Stimulated activated CD8-positive, alpha-beta memory T cell treated with anti-CD3 and anti-CD28 coated beads, Interleukin-4, amount 100 ng/mL, for 1 hour (primary cell): ENCODE results near the gene AKR1C2.
"Not testable (repeated sequence)": the region's sequence is repeated elsewhere in the genome, so short reads cannot be mapped to it uniquely, and the experiment has no call there.

Experiments
- DNase-seq, 2 donors: peaks; one replicate each; pipeline ENCODE4 v3.0.0-alpha.2; 2020; ENCODE audit warnings: low read depth in 2 of 2, low spot score in 1 of 2

The AKR1C2 gene

DNA sequence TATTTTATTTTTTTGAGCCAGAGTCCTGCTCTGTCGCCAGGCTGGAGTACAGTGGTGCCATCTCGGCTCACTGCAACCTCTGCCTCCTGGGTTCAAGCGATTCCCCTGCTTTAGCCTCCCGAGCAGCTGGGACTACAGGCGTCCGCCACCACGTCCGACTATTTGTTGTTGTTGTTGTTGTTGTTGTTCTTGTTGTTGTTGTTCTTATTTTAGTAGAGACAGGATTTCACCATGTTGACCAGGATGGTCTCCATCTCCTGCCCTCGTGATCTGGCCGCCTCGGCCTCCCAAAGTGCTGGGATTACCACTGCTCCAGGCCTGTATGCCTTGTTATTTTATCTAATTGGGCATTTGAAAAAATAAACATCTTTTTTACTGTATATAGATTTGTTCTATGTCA is 42.1 kb downstream of the AKR1C2 start:
- not testable (repeated sequence) for DNase-seq

DNA sequence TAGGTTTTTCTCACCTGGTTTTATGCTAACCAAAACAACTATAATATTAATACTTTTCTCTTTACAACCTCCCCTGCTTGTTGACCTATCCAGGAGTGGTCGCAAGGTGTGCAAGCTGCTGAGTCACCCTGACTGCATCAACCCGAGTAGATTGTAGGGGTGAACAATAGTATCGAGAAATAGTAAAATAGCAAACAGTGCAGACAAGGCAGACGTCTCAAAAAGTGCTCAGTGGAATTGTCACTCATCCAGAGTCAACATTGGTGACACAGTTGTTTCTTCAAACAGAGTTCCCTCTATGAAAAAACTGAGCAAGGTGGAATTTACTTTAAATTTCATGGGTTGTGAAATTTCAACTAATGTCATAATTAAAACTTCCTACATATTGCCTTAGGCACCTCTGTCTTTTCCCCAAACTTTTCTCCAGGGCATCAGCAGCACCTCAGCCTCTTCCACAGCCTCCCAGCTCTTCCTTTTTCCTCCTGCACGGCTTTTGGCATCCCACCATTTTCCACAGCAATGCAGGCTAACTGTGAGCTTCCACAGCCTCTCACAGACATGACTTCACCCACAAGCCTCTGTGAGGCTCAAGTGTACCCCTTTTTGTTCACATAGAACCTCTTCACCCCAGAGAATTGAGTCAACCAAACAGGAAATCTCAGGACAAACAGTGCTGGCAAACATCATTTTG is 46.6 kb downstream of the AKR1C2 start:
- DNase-seq: not testable (repeated sequence)

DNA sequence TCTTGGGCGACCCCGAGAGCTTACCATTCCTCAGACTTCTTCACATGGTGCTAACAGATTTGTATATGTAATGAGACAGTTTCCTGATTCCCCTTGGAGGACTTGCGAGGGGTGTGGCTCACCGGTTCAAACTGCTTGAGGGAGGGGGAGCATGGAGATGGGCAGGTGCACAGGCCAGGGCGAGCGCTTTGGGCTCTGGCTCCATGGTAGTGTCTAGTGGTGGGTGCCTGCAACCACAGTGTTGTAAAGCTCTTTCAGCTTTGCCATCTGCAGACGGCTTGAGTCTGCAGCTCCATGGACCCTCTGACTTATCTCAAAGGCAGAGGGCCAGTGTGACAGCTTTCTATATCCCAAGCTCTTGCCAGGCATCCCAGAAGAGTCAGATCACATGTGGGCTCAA is 47.6 kb downstream of the AKR1C2 start:
- DNase-seq: not testable (repeated sequence)

DNA sequence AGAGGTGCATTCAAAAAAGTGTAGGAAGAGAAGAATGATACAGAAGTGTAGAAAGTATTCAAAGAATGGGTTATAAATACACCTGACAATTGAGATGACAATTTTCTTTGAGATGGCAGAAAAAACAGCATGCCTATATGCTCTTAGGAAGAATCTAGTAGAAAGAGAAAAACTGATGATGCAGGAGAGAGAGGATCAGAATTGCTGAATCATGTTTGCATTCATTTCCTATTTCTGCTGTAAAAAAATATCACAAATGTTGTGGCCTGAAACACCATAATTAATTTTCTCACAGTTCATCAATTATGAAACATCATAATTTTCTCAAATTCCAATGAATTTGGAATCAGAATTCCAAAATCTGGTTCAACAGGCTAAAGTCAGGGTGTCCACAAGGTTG is 50.3 kb downstream of the AKR1C2 start:
- no peak for DNase-seq

DNA sequence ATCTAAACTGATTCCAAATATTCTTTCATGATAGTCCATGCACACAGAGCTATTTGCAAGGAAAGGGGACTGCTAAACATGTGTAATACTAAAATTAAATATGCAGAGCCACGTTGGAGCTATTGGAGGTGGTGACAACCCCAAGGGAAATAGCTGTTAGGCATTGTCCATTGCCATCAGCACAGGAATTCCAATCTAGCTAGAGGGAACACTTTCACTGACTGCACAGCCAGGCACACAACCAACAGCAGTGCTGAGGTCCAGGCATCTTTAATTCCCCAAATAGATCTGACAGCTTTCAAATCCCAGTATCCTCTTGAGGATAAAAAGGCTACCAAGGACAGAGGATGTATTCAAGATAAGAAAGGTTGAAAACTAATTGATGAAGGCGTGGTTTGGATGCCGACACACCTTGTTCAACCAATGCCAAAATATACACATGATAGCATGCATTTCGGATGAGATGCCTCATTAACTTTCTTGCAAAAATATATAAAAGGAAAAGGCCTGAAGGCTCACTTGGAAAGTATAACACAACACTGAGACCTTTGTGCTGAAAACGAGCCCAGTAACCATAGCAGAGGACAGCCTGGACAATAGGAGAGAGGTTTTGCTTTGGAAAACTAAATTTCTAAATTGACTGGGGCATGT is 52.0 kb downstream of the AKR1C2 start:
- DNase-seq: not testable (repeated sequence)

DNA sequence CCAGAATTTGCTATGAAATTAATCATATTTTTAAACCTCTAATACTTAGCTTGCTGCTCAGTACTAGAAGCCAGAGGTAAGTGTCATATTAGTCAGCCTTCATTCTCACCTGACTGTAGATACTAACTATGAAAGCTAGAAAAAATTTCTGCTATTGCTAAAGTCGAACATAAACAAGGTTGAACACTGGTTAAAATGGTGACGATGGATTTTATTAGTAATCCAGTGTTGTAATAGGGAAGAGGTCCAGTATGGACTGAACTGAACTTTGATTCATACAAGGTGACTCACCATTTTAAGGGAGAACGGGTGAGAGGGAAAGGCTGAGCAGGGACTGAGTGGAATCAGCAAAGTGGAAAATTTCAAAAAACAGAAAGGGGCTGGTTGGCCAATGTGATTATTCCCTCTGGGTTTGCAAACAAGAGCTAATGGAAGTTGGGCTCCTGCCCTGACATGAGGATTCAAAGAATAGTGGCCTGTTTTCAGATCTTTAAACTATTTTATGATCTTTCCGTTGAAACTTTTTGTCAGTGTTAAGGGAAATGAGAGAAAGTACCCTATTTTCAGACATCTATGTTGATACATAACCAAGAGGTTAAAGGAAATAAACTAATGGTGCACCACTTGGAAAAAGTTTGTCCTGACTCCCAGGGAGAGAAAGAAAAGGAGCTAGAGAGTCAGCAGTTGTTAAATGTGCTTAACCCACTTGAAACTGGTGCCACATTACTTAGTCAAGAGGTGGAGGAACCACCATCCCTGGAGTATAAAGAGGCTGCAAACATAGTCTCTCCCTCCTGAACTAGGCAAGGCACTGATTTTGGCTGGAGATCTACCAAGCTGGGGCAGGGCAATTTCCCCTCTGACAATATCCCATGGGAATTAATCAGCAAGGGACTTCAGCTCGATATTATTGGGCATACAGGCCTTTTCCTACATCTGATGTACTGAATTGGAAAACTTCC is 55.7 kb downstream of the AKR1C2 start:
- no peak for DNase-seq

DNA sequence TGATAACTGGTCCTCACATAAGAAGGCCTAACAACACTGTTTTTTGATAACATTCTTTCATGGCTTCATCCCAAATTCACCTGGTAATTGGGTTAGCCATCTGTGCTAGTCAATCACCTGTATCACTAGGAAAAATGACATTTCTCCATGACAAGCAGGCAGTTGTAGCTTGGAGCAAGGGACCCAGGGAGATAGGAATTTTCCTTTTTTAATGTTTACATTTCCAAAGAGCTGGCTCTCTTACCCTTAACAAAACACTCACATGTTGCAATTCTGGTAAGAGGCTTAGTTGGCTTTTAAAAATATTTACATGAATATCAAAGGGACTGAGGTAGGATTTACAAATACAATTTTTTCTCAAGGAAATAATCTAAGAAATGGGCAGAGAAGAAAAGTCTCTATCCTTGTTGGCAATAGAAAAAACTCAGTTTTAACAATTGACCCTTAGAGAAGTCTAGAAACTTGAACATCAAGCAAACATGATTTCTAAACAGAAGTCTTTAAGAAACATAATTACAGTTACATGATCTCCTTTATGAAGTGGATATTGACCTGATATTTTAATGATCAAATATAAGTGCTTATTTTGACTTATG is 56.5 kb downstream of the AKR1C2 start:
- DNase-seq: no peak

DNA sequence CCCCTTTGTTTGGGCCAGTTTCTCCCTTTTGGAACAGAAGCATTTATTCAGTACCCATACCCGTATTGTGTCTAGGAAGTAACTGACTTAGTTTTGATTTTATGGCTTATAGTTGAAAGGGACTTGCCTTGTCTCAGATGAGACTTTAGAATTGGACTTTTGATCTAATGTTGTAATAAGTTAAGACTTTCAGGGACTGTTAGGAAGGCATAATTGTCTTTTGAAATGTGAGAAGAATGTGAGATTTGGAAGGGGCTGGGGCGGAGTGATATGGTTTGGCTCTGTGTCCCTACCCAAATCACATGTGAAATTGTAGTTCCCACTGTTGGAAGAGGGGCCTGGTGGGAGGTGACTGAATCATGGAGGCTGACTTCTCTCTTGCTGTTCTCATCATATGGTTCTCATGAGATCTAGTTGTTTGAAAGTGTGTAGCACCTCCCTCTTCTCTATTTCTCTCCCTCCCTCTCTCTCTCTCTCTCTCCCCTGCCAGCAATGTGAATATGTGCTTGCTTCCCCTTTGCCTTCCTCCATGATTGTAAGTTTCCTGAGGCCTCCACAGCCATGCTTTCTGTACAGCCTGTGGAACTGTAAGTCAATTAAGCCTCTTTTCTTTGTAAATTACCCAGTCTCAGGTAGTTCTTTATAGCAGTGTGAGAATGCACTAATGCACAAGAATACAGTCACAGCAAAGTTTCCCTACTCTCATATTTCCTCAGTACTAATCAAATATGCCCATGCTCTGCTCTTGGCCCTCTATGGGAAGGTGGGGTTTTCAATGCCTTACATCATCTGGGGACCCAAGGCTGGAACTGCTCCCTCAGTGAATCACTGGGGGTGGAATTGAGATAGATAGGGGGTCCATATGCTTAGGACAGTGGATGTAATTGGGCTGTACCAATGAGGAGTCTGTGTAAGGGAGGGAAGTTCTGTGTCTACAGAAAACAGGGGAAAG is 57.6 kb downstream of the AKR1C2 start:
- no peak for DNase-seq

DNA sequence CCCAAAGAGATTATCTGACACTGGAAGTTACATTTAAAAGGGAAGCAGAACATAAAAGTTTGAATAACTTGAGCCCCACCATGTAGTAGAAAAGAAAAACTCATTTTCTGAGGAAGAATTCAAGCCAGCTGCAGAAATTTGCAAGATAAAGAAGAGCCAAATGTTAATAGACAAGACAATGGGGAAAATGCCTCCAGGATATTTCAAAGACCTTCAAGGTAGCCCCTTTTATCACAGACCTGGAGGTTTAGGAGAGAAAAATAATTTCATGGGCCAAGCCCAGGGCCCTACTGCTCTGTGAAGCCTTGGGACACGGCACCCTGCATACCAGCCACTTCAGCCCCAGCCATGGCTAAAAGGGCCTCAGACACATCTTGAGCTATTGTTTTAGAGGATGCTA is 58.8 kb downstream of the AKR1C2 start:
- DNase-seq: no peak

DNA sequence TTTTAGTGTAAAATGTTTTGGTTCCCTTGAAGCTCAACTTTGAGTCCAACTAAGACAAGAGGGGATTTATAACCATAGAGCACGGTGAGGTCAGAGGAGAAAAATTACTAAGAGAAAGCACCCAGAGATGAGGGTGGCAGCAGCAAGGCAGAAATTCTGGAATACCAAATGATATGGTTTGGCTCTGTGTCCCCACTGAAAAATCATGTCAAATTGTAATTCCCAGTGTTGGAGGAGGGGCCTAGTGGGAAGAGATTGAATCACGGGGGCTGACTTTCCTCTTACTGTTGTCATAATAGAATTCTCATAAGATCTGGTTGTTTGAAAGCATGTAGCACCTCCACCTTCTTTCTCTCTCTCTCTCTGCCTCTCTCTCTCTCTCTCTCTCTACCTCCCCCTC is 59.8 kb downstream of the AKR1C2 start:
- no peak for DNase-seq

DNA sequence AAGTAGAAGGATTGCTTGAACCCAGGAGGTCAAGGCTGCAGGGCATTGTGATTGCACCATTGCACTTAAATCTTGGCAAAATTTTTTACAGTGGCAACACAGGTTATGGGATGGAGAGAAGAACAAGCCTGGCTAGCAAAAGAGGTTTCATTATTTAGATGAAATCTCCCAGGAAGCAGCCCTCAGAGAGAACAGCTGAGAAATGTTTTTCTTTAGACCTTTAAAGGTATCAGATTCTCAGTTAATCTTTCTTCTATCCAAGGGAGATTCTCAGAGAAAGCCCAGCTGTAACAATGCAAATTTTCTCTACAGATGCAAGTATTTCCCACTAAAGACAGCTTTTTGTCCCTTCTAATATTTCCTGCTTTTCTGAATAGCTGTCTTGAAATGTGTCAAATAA is 60.2 kb downstream of the AKR1C2 start:
- DNase-seq: not testable (repeated sequence)

DNA sequence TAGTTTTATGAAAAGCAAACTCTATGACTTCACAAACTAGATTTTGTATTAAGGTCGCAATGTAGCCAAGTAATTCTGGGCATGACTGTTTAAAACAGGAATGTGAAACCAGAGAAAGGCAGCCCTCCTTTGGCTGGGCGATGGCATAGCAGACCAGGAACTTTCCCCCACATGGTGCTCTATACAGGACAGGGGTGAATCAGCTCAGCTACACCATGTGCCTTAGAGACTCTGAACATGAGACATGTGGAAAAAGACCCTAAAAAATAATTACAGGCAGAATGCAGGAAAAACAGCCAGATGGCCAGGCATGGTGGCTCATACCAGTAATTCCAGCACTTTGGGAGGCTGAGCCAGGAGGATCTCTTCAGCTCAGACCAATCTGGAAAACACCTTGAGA is 60.7 kb downstream of the AKR1C2 start:
- DNase-seq: not testable (repeated sequence)

DNA sequence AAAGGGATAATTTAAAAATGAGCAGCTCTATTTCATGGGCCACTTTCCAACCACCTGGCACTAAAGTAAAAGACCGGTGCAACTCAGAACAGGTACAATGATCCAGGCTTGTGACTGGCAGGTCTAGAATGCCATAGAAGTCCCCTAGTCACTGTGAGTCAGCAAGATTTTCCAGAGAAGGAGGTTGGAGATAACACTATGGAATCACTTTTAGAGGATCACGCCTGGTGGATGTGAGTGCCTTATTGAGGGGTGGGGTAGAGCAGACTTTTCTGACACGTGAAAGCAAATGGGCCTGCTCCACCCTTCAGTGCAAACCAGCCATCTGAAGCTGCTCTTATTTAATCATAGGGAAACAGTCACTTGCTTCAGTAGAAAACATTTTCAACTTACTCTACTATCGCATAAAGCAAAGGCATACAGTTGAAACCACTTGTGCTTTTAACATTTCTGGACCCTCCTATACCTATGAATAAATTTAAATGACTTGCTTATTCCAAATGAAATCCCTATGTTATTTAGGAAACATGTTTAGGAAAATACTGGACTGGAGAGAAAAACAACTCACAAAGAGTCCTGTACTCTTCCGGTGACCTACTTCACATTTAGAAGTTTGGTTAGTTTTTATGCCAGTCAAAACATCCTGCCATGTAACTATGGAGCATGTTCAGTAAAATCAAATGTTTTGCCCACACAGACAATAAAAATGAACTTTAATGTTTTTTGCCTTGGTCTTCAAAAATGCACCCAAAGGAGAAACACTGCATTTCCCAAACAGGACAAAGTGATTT is 61.9 kb downstream of the AKR1C2 start:
- no peak for DNase-seq

DNA sequence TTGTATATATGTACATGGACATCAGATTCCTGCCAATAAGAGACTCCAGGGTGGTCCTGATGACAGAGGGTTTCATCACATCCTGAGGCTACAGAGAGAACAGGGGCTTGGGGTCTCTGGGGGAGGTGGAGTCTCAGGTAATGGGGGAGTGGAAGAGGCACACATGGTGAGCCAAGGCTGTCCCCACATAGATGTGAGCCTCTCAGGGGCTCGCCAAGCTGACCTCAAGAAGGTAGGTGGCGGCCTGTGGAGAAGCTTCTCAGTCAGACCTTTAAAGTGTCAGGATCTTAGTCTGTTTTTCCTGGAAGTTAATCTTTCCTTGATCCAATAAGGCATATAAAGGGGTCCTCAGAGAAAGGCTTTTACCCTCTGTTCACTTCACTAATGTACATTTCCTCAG is 62.7 kb downstream of the AKR1C2 start:
- DNase-seq: not testable (repeated sequence)

DNA sequence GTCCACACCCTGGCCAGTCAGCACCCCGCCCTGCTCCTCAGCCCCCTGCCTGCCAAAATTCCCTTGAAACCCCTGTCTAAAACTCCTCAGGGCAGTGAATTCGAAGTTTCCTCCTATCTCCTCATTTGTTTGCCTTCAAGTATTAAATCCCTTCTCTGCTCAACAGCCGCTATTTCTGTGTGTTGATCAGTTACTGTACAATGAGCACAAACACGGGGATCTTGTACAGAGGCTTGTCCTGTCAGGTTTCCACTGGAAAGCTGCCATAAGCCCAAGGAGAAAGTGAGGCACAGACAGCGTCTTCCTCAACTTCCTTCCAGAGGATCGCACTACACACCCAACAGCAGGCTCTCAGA is 63.6 kb downstream of the AKR1C2 start:
- not testable (repeated sequence) for DNase-seq

DNA sequence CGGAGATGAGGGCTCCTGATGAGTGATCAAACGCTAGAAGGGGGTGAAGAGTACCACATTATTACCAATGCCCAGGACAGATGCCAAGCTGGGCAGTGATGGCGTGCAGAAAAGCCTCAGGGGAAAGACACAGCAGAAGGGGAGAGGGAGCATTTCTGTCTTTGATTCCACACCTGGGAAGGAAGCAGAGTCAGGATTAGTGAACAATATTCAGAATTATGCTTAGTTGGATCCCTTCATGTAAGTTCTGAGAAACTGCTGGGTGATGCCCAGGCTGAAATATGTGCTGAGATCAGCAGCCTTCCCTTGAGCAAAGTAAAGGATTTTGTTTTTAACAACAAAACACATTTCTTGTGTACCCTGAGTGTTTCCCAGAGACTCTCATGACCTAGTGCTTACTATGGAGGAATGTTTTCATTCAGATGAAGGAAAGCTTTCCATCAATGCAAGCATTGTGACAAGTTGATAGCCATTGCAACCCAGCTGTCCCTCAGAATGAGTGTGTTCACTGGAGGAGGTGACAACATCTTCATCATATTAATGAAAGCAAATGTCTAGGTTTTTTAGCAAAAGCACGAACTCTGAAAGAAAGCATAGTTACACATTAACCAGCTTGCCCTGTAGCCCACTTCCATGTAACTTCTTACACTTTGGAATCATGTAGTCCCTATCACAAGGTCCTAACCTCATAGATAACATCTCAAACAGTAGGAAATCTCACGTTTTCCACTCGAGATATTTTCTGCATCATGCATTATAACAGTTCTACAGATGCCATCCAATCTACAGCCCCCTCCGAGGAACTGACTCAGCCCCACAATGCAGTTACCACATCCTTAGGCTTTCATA is 64.2 kb downstream of the AKR1C2 start:
- no peak for DNase-seq
